SK-N-SH (cell line): Measurements from ENCODE around the gene CCNL2. TPM values are rescaled to one million over a fixed set of nuclear protein-coding genes. Genes with fewer than 3 reads are reported as not detected.

Experiments used
- CTCF ChIA-PET: fragments of 300-600, 350-600 bp; formaldehyde crosslinking; extraction: SDS; loops from one replicate; lab custom pipeline; 2021; lab: Yijun Ruan, JAX
- POLR2A ChIA-PET: fragments of 350-600 bp; sonication (Branson Sonifier 250); formaldehyde crosslinking; extraction: SDS; loops from one replicate; lab custom pipeline; 2020; ENCODE audit warnings: antibody characterized with exemption, inconsistent platforms; lab: Yijun Ruan, JAX
- DNase-seq: peaks from one replicate; pipeline ENCODE4 v3.0.0; 2012
- H2AFZ ChIP-seq: fragments of 200-600 bp; sonication (generic); 2 replicates; pipeline ENCODE4 v1.8.1; 2016; ENCODE audit warnings: antibody characterized with exemption, mild to moderate bottlenecking, low read depth
- H3F3A ChIP-seq: fragments of 200-600 bp; sonication (generic); replicated peaks from 2 replicates; pipeline ENCODE3; 2016; ENCODE audit warnings: antibody characterized with exemption, mild to moderate bottlenecking; ENCODE audit not compliant: insufficient read depth
- H3K27ac ChIP-seq, 2 experiments: fragments of 200-500 bp in 1 of 2; fragments of 200-600 bp in 1 of 2; sonication (Bioruptor generic) in 1 of 2; sonication (generic), shearing (Covaris generic) in 1 of 2; 2 replicates each; pipeline versions ENCODE4 v1.5.1 to v1.6.1; 2014 to 2016; ENCODE audit warnings: low read depth in 2 of 2, inconsistent platforms in 1 of 2, low read length in 1 of 2, mild to moderate bottlenecking in 1 of 2, mixed read lengths in 1 of 2
- H3K27me3 ChIP-seq: fragments of 200-600 bp; sonication (generic), shearing (Covaris generic); 2 replicates; pipeline ENCODE4 v1.6.1; 2016; ENCODE audit warnings: mixed run types; ENCODE audit not compliant: insufficient read depth
- H3K36me3 ChIP-seq, 2 experiments: fragments of 200-500 bp in 1 of 2; fragments of 200-600 bp in 1 of 2; sonication (Bioruptor generic) in 1 of 2; sonication (generic) in 1 of 2; replicated peaks in 1 of 2; 2 replicates each; pipeline versions ENCODE3 to v1.5.1; 2014 to 2016; ENCODE audit warnings: low read length in 1 of 2, mild to moderate bottlenecking in 1 of 2; ENCODE audit not compliant: insufficient read depth in 2 of 2, control insufficient read depth in 1 of 2
- H3K4me1 ChIP-seq, 2 experiments: fragments of 200-500 bp in 1 of 2; fragments of 200-600 bp in 1 of 2; sonication (Bioruptor generic) in 1 of 2; sonication (generic), shearing (Covaris generic) in 1 of 2; 2 replicates each; pipeline versions ENCODE4 v1.5.1 to v1.6.1; 2014 to 2016; ENCODE audit warnings: low read depth in 1 of 2, low read length in 1 of 2, mixed run types in 1 of 2; ENCODE audit not compliant: insufficient read depth in 2 of 2, control insufficient read depth in 1 of 2
- H3K4me2 ChIP-seq: fragments of 200-600 bp; sonication (generic), shearing (Covaris generic); 2 replicates; pipeline ENCODE4 v1.6.1; 2017; ENCODE audit warnings: mixed run types
- H3K4me3 ChIP-seq, 2 experiments: fragments of 200-500 bp in 1 of 2; fragments of 200-600 bp in 1 of 2; sonication (Bioruptor generic) in 1 of 2; sonication (generic), shearing (Covaris generic) in 1 of 2; 2 replicates each; pipeline versions ENCODE4 v1.5.1 to v1.8.1; 2014 to 2016; ENCODE audit warnings: low read depth in 2 of 2, inconsistent platforms in 1 of 2, low read length in 1 of 2, mild to moderate bottlenecking in 1 of 2, mixed read lengths in 1 of 2, moderate library complexity in 1 of 2
- H3K79me2 ChIP-seq: fragments of 200-600 bp; sonication (generic); 2 replicates; pipeline ENCODE4 v1.8.1; 2017; ENCODE audit warnings: mild to moderate bottlenecking; ENCODE audit not compliant: insufficient read depth
- H3K9ac ChIP-seq: fragments of 200-600 bp; sonication (generic); 2 replicates; pipeline ENCODE4 v1.6.1; 2017; ENCODE audit warnings: mixed run types
- H3K9me2 ChIP-seq: fragments of 200-600 bp; sonication (generic); 2 replicates; pipeline ENCODE4 v1.6.1; 2017; ENCODE audit warnings: mixed run types
- H3K9me3 ChIP-seq: fragments of 200-600 bp; sonication (generic); 2 replicates; pipeline ENCODE4 v1.6.1; 2017; ENCODE audit warnings: mixed run types, mild to moderate bottlenecking, moderate library complexity
- H4K20me1 ChIP-seq: fragments of 200-600 bp; sonication (generic); 2 replicates; pipeline ENCODE4 v1.6.1; 2017; ENCODE audit warnings: mild to moderate bottlenecking, mixed run types; ENCODE audit not compliant: insufficient read depth
- CHD2 ChIP-seq: fragments of 150-350 bp; IDR thresholded peaks from 2 replicates; pipeline ENCODE4 v1.6.1; 2018; ENCODE audit warnings: low read length; ENCODE audit not compliant: partially characterized antibody
- ELF1 ChIP-seq: IDR thresholded peaks from 2 replicates; pipeline ENCODE4 v1.4.0; 2012
- EZH2phosphoT487 ChIP-seq: fragments of 200-600 bp; sonication (generic); IDR thresholded peaks from 2 replicates; pipeline ENCODE4 v1.6.1; 2017; ENCODE audit warnings: low read depth, mixed run types, mild to moderate bottlenecking, antibody characterized with exemption, moderate library complexity, borderline replicate concordance
- FOSL2 ChIP-seq: IDR thresholded peaks from 2 replicates; pipeline ENCODE4 v1.4.0; 2012; ENCODE audit warnings: low read depth, mild to moderate bottlenecking, moderate library complexity, borderline replicate concordance
- FOXJ3 ChIP-seq: sonication (generic); formaldehyde crosslinking; IDR thresholded peaks from 2 replicates; pipeline ENCODE4 v1.5.1; 2020; ENCODE audit warnings: mild to moderate bottlenecking, missing genetic modification reagents
- FOXM1 ChIP-seq: IDR thresholded peaks from 2 replicates; pipeline ENCODE4 v1.4.0; 2012; ENCODE audit warnings: low read depth, mild to moderate bottlenecking
- GATA2 ChIP-seq: sonication (generic); formaldehyde crosslinking; IDR thresholded peaks from 2 replicates; pipeline ENCODE4 v1.5.0; 2020; ENCODE audit warnings: mild to moderate bottlenecking, missing genetic modification reagents
- MXI1 ChIP-seq: IDR thresholded peaks from 2 replicates; pipeline ENCODE4 v1.6.1; 2012; ENCODE audit warnings: mild to moderate bottlenecking, low read depth, low read length, improper control_type of control experiment
- NRF1 ChIP-seq: IDR thresholded peaks from 2 replicates; pipeline ENCODE4 v1.6.1; 2012; ENCODE audit warnings: low read depth, mild to moderate bottlenecking, low read length
- POLR2AphosphoS5 ChIP-seq: IDR thresholded peaks from 2 replicates; pipeline ENCODE4 v1.6.1; 2012; ENCODE audit warnings: low read depth, low read length
- RAD21 ChIP-seq: IDR thresholded peaks from 2 replicates; pipeline ENCODE4 v1.6.1; 2012; ENCODE audit warnings: mild to moderate bottlenecking, low read length
- RCOR1 ChIP-seq: fragments of 150-350 bp; IDR thresholded peaks from 2 replicates; pipeline ENCODE4 v1.6.1; 2017; ENCODE audit warnings: antibody characterized with exemption, low read length
- SMC3 ChIP-seq: IDR thresholded peaks from 2 replicates; pipeline ENCODE4 v1.6.1; 2012; ENCODE audit warnings: low read depth, low read length, improper control_type of control experiment
- TAF1 ChIP-seq: IDR thresholded peaks from 2 replicates; pipeline ENCODE4 v1.6.1; 2012; ENCODE audit warnings: low read depth, mild to moderate bottlenecking, low read length, moderate library complexity, borderline replicate concordance
- TEAD4 ChIP-seq: IDR thresholded peaks from 2 replicates; pipeline ENCODE4 v1.4.0; 2012; ENCODE audit warnings: mild to moderate bottlenecking, borderline replicate concordance; ENCODE audit not compliant: insufficient read depth
- YY1 ChIP-seq: IDR thresholded peaks from 2 replicates; pipeline ENCODE4 v1.4.0; 2012; ENCODE audit warnings: low read depth, mild to moderate bottlenecking
- WGBS: methylation state at CpG from one replicate; pipeline ENCODE4 v1.1.6; 2017; ENCODE audit warnings: low lambda C conversion rate; 5-methylcytosine and 5-hydroxymethylcytosine counted together
- polyA plus RNA-seq, 3 experiments: library from polyadenylated mRNA; depleted of rRNA; stranded (reverse); fragments of >200 nt; gene quantifications; 2 replicates each; pipeline ENCODE4 v1.2.3, GENCODE V29; 2012
- TF ChIP-seq, protein P1 (sequence below): fragments of 200-600 bp; sonication (generic); IDR thresholded peaks from 2 replicates; pipeline ENCODE4 v1.6.1; 2017; ENCODE audit warnings: antibody characterized with exemption, mild to moderate bottlenecking, moderate library complexity
- TF ChIP-seq, protein P2 (sequence below): IDR thresholded peaks from 2 replicates; pipeline ENCODE4 v1.4.0; 2012; ENCODE audit warnings: low read depth
- TF ChIP-seq, protein P3 (sequence below): fragments of 150-350 bp; IDR thresholded peaks from 2 replicates; pipeline ENCODE4 v1.6.1; 2017; ENCODE audit warnings: antibody characterized with exemption, low read length, low read depth, borderline replicate concordance
- TF ChIP-seq, protein P4 (sequence below): IDR thresholded peaks from 2 replicates; pipeline ENCODE4 v1.4.0; 2012; ENCODE audit warnings: low read depth, borderline replicate concordance

Gene CCNL2
- polyA plus RNA-seq, 1 of the 3 experiments (the other 2 are of a cell fraction), result 362 TPM

- Histone ChIP-seq H3K4me2 (no peak overlapping the region), H3K27me3 (no peaks in the 10 kb centered on the region), H3K79me2 (no peaks in the 10 kb centered on the region), H3K4me1 (peaks cover 0 to 3% of the 10 kb centered on the region in 2 experiments; a peak in 2 of 4 replicates), H3K9me3 (no peaks in the 10 kb centered on the region), H3K4me3 (no peak overlapping the region), H4K20me1 (no peaks in the 10 kb centered on the region), H3K9ac (no peak overlapping the region), H2AFZ (no peak overlapping the region), H3K9me2 (no peaks in the 10 kb centered on the region), H3F3A (peaks cover 3% of the 10 kb centered on the region), H3K36me3 (no peaks in the 10 kb centered on the region), H3K27ac (no peak overlapping the region)
- no peak for DNase-seq
- CTCF ChIA-PET, result no interaction called here
- WGBS, result 90% methylated on average over 9 of the region's 12 CpGs
- POLR2A ChIA-PET, result no interaction called here
- TF ChIP-seq SMC3 (no peak), FOXM1 (no peak), FOXJ3 (CRISPR knock-in tag) (no peak), RAD21 (no peak), YY1 (no peak), MXI1 (no peak), NRF1 (no peak), GATA2 (CRISPR knock-in tag) (no peak), TAF1 (no peak), TEAD4 (no peak), CHD2 (no peak)
- TF ChIP-seq, protein P1, sequence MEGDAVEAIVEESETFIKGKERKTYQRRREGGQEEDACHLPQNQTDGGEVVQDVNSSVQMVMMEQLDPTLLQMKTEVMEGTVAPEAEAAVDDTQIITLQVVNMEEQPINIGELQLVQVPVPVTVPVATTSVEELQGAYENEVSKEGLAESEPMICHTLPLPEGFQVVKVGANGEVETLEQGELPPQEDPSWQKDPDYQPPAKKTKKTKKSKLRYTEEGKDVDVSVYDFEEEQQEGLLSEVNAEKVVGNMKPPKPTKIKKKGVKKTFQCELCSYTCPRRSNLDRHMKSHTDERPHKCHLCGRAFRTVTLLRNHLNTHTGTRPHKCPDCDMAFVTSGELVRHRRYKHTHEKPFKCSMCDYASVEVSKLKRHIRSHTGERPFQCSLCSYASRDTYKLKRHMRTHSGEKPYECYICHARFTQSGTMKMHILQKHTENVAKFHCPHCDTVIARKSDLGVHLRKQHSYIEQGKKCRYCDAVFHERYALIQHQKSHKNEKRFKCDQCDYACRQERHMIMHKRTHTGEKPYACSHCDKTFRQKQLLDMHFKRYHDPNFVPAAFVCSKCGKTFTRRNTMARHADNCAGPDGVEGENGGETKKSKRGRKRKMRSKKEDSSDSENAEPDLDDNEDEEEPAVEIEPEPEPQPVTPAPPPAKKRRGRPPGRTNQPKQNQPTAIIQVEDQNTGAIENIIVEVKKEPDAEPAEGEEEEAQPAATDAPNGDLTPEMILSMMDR, result no peak
- TF ChIP-seq, protein P2, sequence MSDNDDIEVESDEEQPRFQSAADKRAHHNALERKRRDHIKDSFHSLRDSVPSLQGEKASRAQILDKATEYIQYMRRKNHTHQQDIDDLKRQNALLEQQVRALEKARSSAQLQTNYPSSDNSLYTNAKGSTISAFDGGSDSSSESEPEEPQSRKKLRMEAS, result no peak
- TF ChIP-seq, protein P3, sequence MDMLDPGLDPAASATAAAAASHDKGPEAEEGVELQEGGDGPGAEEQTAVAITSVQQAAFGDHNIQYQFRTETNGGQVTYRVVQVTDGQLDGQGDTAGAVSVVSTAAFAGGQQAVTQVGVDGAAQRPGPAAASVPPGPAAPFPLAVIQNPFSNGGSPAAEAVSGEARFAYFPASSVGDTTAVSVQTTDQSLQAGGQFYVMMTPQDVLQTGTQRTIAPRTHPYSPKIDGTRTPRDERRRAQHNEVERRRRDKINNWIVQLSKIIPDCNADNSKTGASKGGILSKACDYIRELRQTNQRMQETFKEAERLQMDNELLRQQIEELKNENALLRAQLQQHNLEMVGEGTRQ, result no peak
Observed at GRCh38 chr1:1425426-1425752, 26.3 kb upstream of the CCNL2 start.

- no peaks in the 10 kb centered on the region for H4K20me1 ChIP-seq
- ChIA-PET POLR2A (no interaction called here), CTCF (interaction anchor here (0.9 kb wide), 1 partner anchor 20 kb away, joined by 3 read pairs; no protein-coding TSS in a partner anchor)
- H3K27me3 ChIP-seq, result no peaks in the 10 kb centered on the region
- H3K27ac ChIP-seq, result no peak overlapping the region
- H3K9me3 ChIP-seq, result no peaks in the 10 kb centered on the region
- H3K9me2 ChIP-seq, result no peaks in the 10 kb centered on the region
- no peak overlapping the region for H2AFZ ChIP-seq
- H3K9ac ChIP-seq, result no peak overlapping the region
- H3K4me2 ChIP-seq, result no peak overlapping the region
- no peaks in the 10 kb centered on the region; a peak in 2 of 4 replicates for H3K4me1 ChIP-seq
- peaks cover 3% of the 10 kb centered on the region for H3F3A ChIP-seq
- no peaks in the 10 kb centered on the region for H3K79me2 ChIP-seq
- DNase-seq, result no peak
- no peaks in the 10 kb centered on the region for H3K36me3 ChIP-seq
- H3K4me3 ChIP-seq, result no peak overlapping the region
- 97% methylated on average over 15 of the region's 15 CpGs for WGBS
- TF ChIP-seq ELF1 (no peak), NRF1 (no peak), FOSL2 (no peak), EZH2phosphoT487 (no peak), MXI1 (no peak), POLR2AphosphoS5 (no peak), RAD21 (no peak), RCOR1 (no peak), TEAD4 (no peak), FOXM1 (no peak), TAF1 (no peak)
- TF ChIP-seq, protein P2, result no peak
- TF ChIP-seq, protein P3, result no peak
- TF ChIP-seq, protein P4, sequence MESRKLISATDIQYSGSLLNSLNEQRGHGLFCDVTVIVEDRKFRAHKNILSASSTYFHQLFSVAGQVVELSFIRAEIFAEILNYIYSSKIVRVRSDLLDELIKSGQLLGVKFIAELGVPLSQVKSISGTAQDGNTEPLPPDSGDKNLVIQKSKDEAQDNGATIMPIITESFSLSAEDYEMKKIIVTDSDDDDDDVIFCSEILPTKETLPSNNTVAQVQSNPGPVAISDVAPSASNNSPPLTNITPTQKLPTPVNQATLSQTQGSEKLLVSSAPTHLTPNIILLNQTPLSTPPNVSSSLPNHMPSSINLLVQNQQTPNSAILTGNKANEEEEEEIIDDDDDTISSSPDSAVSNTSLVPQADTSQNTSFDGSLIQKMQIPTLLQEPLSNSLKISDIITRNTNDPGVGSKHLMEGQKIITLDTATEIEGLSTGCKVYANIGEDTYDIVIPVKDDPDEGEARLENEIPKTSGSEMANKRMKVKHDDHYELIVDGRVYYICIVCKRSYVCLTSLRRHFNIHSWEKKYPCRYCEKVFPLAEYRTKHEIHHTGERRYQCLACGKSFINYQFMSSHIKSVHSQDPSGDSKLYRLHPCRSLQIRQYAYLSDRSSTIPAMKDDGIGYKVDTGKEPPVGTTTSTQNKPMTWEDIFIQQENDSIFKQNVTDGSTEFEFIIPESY, result no peak
Observed at GRCh38 chr1:1424707-1425106, 25.6 kb upstream of the CCNL2 start.
